ENCODE results near the gene CACNA1C.
A peak's percentile ranks its signal among the peaks of the same experiment; 100 is the strongest.

The CACNA1C gene

GRCh38 chr12:2294651-2295475 lies 242.1 kb downstream of the CACNA1C start:
- H3K36me3 ChIP-seq (ENCODE audit: low read depth) = no peaks in the 10 kb centered on the region
- H3K27ac ChIP-seq (ENCODE audit: poor library complexity, severe bottlenecking) = no peak overlapping the region
- DNase-seq (ENCODE audit: low spot score) (no peak), ATAC-seq (ENCODE audit: low read depth) (no peak)
- no peaks in the 10 kb centered on the region for H3K4me1 ChIP-seq (ENCODE audit: insufficient read depth, poor library complexity, severe bottlenecking)
- H3K4me3 ChIP-seq (ENCODE audit: severe bottlenecking) = no peak overlapping the region
- H3K27me3 ChIP-seq (ENCODE audit: insufficient read depth, poor library complexity, severe bottlenecking) = peaks cover 9% of the 10 kb centered on the region
- no peaks in the 10 kb centered on the region for H3K9me3 ChIP-seq (ENCODE audit: severe bottlenecking)
- TF ChIP-seq CTCF (IDR thresholded peaks at IDR 0.05; ENCODE audit: poor library complexity, severe bottlenecking) = no peak

GRCh38 chr12:2295941-2296461 lies 243.2 kb downstream of the CACNA1C start:
- H3K9me3 ChIP-seq (ENCODE audit: severe bottlenecking) = no peaks in the 10 kb centered on the region
- no peak for TF ChIP-seq CTCF (IDR thresholded peaks at IDR 0.05; ENCODE audit: poor library complexity, severe bottlenecking)
- peaks cover 13% of the 10 kb centered on the region for H3K27me3 ChIP-seq (ENCODE audit: insufficient read depth, poor library complexity, severe bottlenecking)
- no peak overlapping the region for H3K4me3 ChIP-seq (ENCODE audit: severe bottlenecking)
- H3K27ac ChIP-seq (ENCODE audit: poor library complexity, severe bottlenecking) = no peak overlapping the region
- no peaks in the 10 kb centered on the region for H3K4me1 ChIP-seq (ENCODE audit: insufficient read depth, poor library complexity, severe bottlenecking)
- DNase-seq (ENCODE audit: low spot score) (no peak), ATAC-seq (ENCODE audit: low read depth) (peak; percentile 54; the same call in 2 of the 3 replicates)
- H3K36me3 ChIP-seq (ENCODE audit: low read depth) = no peaks in the 10 kb centered on the region

GRCh38 chr12:2297004-2297403 lies 244.2 kb downstream of the CACNA1C start:
- Histone ChIP-seq H3K27ac (ENCODE audit: poor library complexity, severe bottlenecking) (no peak overlapping the region), H3K4me1 (ENCODE audit: insufficient read depth, poor library complexity, severe bottlenecking) (no peaks in the 10 kb centered on the region), H3K9me3 (ENCODE audit: severe bottlenecking) (no peaks in the 10 kb centered on the region), H3K36me3 (ENCODE audit: low read depth) (no peaks in the 10 kb centered on the region), H3K4me3 (ENCODE audit: severe bottlenecking) (no peak overlapping the region), H3K27me3 (ENCODE audit: insufficient read depth, poor library complexity, severe bottlenecking) (peaks cover 18% of the 10 kb centered on the region)
- ATAC-seq (ENCODE audit: low read depth) = no peak
- no peak for TF ChIP-seq CTCF (IDR thresholded peaks at IDR 0.05; ENCODE audit: poor library complexity, severe bottlenecking)
- no peak for DNase-seq (ENCODE audit: low spot score)

GRCh38 chr12:2297658-2298057 lies 244.9 kb downstream of the CACNA1C start:
- Histone ChIP-seq H3K9me3 (ENCODE audit: severe bottlenecking) (no peaks in the 10 kb centered on the region), H3K27me3 (ENCODE audit: insufficient read depth, poor library complexity, severe bottlenecking) (peaks cover 19% of the 10 kb centered on the region), H3K36me3 (ENCODE audit: low read depth) (no peaks in the 10 kb centered on the region), H3K4me1 (ENCODE audit: insufficient read depth, poor library complexity, severe bottlenecking) (no peaks in the 10 kb centered on the region), H3K4me3 (ENCODE audit: severe bottlenecking) (no peak overlapping the region), H3K27ac (ENCODE audit: poor library complexity, severe bottlenecking) (no peak overlapping the region)
- no peak for TF ChIP-seq CTCF (IDR thresholded peaks at IDR 0.05; ENCODE audit: poor library complexity, severe bottlenecking)
- DNase-seq (ENCODE audit: low spot score) = no peak
- no peak for ATAC-seq (ENCODE audit: low read depth)

All from RWPE2 (cell line).